OCI-LY1 (cell line): ENCODE results near the gene DCTN3.

Experiments used
- H2AFZ ChIP-seq: fragments of 200-600 bp; sonication (generic), shearing (Covaris generic); 2 replicates; pipeline ENCODE4 v1.6.0; 2014; ENCODE audit warnings: antibody characterized with exemption, mild to moderate bottlenecking, low read length
- H3F3A ChIP-seq: fragments of 200-600 bp; sonication (generic), shearing (Covaris generic); 2 replicates; pipeline ENCODE4 v1.6.0; 2014; ENCODE audit warnings: mild to moderate bottlenecking, antibody characterized with exemption, low read length, moderate library complexity; ENCODE audit not compliant: insufficient read depth
- H3K27ac ChIP-seq: fragments of 200-600 bp; sonication (generic); 2 replicates; pipeline ENCODE4 v1.5.1; 2014; ENCODE audit warnings: low read length, mixed run types, mild to moderate bottlenecking, low read depth; ENCODE audit not compliant: poor library complexity, severe bottlenecking
- H3K27me3 ChIP-seq: fragments of 200-600 bp; sonication (generic); 2 replicates; pipeline ENCODE4 v1.6.0; 2014; ENCODE audit warnings: antibody characterized with exemption, mild to moderate bottlenecking, low read length, moderate library complexity; ENCODE audit not compliant: insufficient read depth
- H3K36me3 ChIP-seq: fragments of 200-600 bp; sonication (generic); 2 replicates; pipeline ENCODE4 v1.6.1; 2014; ENCODE audit warnings: mild to moderate bottlenecking, antibody characterized with exemption, low read length, moderate library complexity, mixed read lengths; ENCODE audit not compliant: insufficient read depth
- H3K4me1 ChIP-seq: fragments of 200-600 bp; sonication (generic); 2 replicates; pipeline ENCODE4 v1.5.1; 2014; ENCODE audit warnings: mild to moderate bottlenecking, low read length, moderate library complexity; ENCODE audit not compliant: insufficient read depth, severe bottlenecking
- H3K4me2 ChIP-seq: fragments of 200-600 bp; sonication (generic), shearing (Covaris generic); 2 replicates; pipeline ENCODE4 v1.6.1; 2014; ENCODE audit warnings: low read length
- H3K4me3 ChIP-seq: fragments of 200-600 bp; sonication (generic); 2 replicates; pipeline ENCODE4 v1.5.1; 2014; ENCODE audit warnings: low read length, low read depth, mild to moderate bottlenecking, mixed read lengths; ENCODE audit not compliant: poor library complexity, severe bottlenecking
- H3K79me2 ChIP-seq: fragments of 200-600 bp; shearing (Covaris generic); 2 replicates; pipeline ENCODE4 v1.6.1; 2016; ENCODE audit warnings: mixed run types, low read length, mixed read lengths; ENCODE audit not compliant: insufficient read depth
- H3K9ac ChIP-seq: fragments of 200-600 bp; sonication (generic), shearing (Covaris generic); 2 replicates; pipeline ENCODE4 v1.6.1; 2014; ENCODE audit warnings: mild to moderate bottlenecking, low read length, mixed read lengths
- H3K9me2 ChIP-seq: fragments of 200-600 bp; sonication (generic), shearing (Covaris generic); 2 replicates; pipeline ENCODE4 v1.6.1; 2014; ENCODE audit warnings: low read depth, mild to moderate bottlenecking, low read length, mixed read lengths
- H3K9me3 ChIP-seq: fragments of 200-600 bp; shearing (Covaris generic); 2 replicates; pipeline ENCODE4 v1.6.1; 2014; ENCODE audit warnings: low read length, mixed read lengths
- H4K20me1 ChIP-seq: fragments of 200-600 bp; sonication (generic), shearing (Covaris generic); 2 replicates; pipeline ENCODE4 v1.6.0; 2016; ENCODE audit warnings: mild to moderate bottlenecking, low read length; ENCODE audit not compliant: insufficient read depth
- CTCF ChIP-seq: fragments of 200-600 bp; sonication (generic), shearing (Covaris generic); IDR thresholded peaks from 2 replicates; pipeline ENCODE4 v1.5.1; 2017; ENCODE audit warnings: mild to moderate bottlenecking, antibody characterized with exemption, low read length, moderate library complexity, mixed read lengths
- EZH2 ChIP-seq: fragments of 200-600 bp; sonication (generic), shearing (Covaris generic); IDR thresholded peaks from 2 replicates; pipeline ENCODE4 v1.8.0; 2017; ENCODE audit warnings: borderline replicate concordance, mixed run types, mild to moderate bottlenecking, antibody characterized with exemption, low read length, moderate library complexity, mixed read lengths

Gene DCTN3

GRCh38 chr9:34594177-34594576 lies 26.1 kb downstream of the DCTN3 start:
- H4K20me1 ChIP-seq, result no peaks in the 10 kb centered on the region
- peaks cover 8% of the 10 kb centered on the region; the same call in 1 of the 2 replicates for H3K27me3 ChIP-seq

GRCh38 chr9:34592895-34593601 lies 27.2 kb downstream of the DCTN3 start:
- Histone ChIP-seq H2AFZ (no peak overlapping the region), H3K27ac (no peak overlapping the region), H3K4me1 (no peaks in the 10 kb centered on the region), H3K9ac (no peak overlapping the region), H3K9me3 (no peaks in the 10 kb centered on the region), H3K4me2 (no peak overlapping the region), H3K4me3 (no peak overlapping the region), H3F3A (no peaks in the 10 kb centered on the region), H3K79me2 (no peaks in the 10 kb centered on the region), H3K36me3 (no peaks in the 10 kb centered on the region), H4K20me1 (no peaks in the 10 kb centered on the region), H3K27me3 (peaks cover 8% of the 10 kb centered on the region; the same call in 1 of the 2 replicates), H3K9me2 (no peaks in the 10 kb centered on the region)
- TF ChIP-seq EZH2 (no peak), CTCF (no peak)

More at GRCh38 chr9:34594177-34594576, 26.1 kb downstream of the DCTN3 start:
- H3K4me3 ChIP-seq, result no peak overlapping the region
- no peak overlapping the region for H2AFZ ChIP-seq
- H3K79me2 ChIP-seq, result no peaks in the 10 kb centered on the region
- H3K9me2 ChIP-seq, result no peaks in the 10 kb centered on the region
- no peaks in the 10 kb centered on the region for H3K4me1 ChIP-seq
- no peaks in the 10 kb centered on the region for H3F3A ChIP-seq
- H3K9ac ChIP-seq, result no peak overlapping the region
- no peak overlapping the region for H3K4me2 ChIP-seq
- H3K9me3 ChIP-seq, result no peaks in the 10 kb centered on the region
- no peak for TF ChIP-seq CTCF
- no peak for TF ChIP-seq EZH2
- no peak overlapping the region for H3K27ac ChIP-seq
- no peaks in the 10 kb centered on the region for H3K36me3 ChIP-seq

GRCh38 chr9:34591917-34592866 lies 28.1 kb downstream of the DCTN3 start:
- Histone ChIP-seq H3F3A (no peaks in the 10 kb centered on the region), H3K79me2 (no peaks in the 10 kb centered on the region), H3K36me3 (no peaks in the 10 kb centered on the region), H4K20me1 (no peaks in the 10 kb centered on the region), H2AFZ (no peak overlapping the region), H3K9ac (no peak overlapping the region), H3K9me2 (no peaks in the 10 kb centered on the region), H3K4me1 (no peaks in the 10 kb centered on the region), H3K27ac (no peak overlapping the region), H3K4me2 (no peak overlapping the region), H3K4me3 (no peak overlapping the region), H3K27me3 (peaks cover 8% of the 10 kb centered on the region; the same call in 1 of the 2 replicates), H3K9me3 (no peaks in the 10 kb centered on the region)
- TF ChIP-seq EZH2 (no peak), CTCF (no peak)
